Endothelial cell of umbilical vein (primary cell): ENCODE results near the gene NIPBL. TPM values are rescaled to one million over a fixed set of nuclear protein-coding genes. Genes with fewer than 3 reads are reported as not detected.
A peak's percentile ranks its signal among the peaks of the same experiment; 100 is the strongest.
"Not testable (repeated sequence)": the region's sequence is repeated elsewhere in the genome, so short reads cannot be mapped to it uniquely, and the experiment has no call there.

Source experiments
- BruUV-seq: library from RNA; stranded (reverse); fragments of 400-500 nt; replicated peaks from 2 replicates; lab custom pipeline; 2021; lab: Mats Ljungman, UMichigan
- CTCF ChIA-PET: fragments of 300-600, 350-600 bp; sonication (Branson Sonifier 250); formaldehyde crosslinking; loops from one replicate; lab custom pipeline; 2021; ENCODE audit warnings: antibody characterized with exemption, inconsistent platforms; lab: Charles Lee
- POLR2A ChIA-PET: fragments of 300-600, 350-600 bp; sonication (Branson Sonifier 250); formaldehyde crosslinking; loops from one replicate; lab custom pipeline; 2021; ENCODE audit warnings: antibody characterized with exemption, inconsistent platforms; lab: Charles Lee
- DNase-seq: peaks from one replicate; pipeline ENCODE4 v3.0.0-alpha.2; 2011; ENCODE audit warnings: low read depth, low spot score
- FAIRE-seq: peaks from 2 replicates; lab custom pipeline; 2011; peaks lifted over from hg19 to GRCh38; lab: Jason Lieb, UNC
- H2AFZ ChIP-seq: 2 replicates; pipeline ENCODE4 v1.6.0; 2012; ENCODE audit warnings: low read depth, low read length, control low read depth, inconsistent platforms
- H3K27ac ChIP-seq: 2 replicates; pipeline ENCODE4 v1.5.1; 2011; ENCODE audit warnings: low read depth, mild to moderate bottlenecking, control low read depth, low read length, moderate library complexity; ENCODE audit not compliant: insufficient read depth
- H3K27me3 ChIP-seq, 2 experiments: 2 replicates each; pipeline versions ENCODE4 v1.6.0 to v1.6.1; 2011; ENCODE audit warnings: low read length in 2 of 2, mixed read lengths in 1 of 2; ENCODE audit not compliant: control insufficient read depth in 2 of 2, insufficient read depth in 2 of 2
- H3K36me3 ChIP-seq, 2 experiments: 2 replicates in 1 of 2; 3 replicates in 1 of 2; pipeline ENCODE4 v1.5.1; 2011; ENCODE audit warnings: low read length in 2 of 2, mild to moderate bottlenecking in 1 of 2, moderate library complexity in 1 of 2; ENCODE audit not compliant: control insufficient read depth in 2 of 2, insufficient read depth in 2 of 2; ENCODE audit errors: extremely low read depth in 1 of 2
- H3K4me1 ChIP-seq: 3 replicates; pipeline ENCODE4 v1.5.1; 2011; ENCODE audit warnings: mild to moderate bottlenecking, low read length; ENCODE audit not compliant: control insufficient read depth, insufficient read depth; ENCODE audit errors: extremely low read depth
- H3K4me2 ChIP-seq: 2 replicates; pipeline ENCODE4 v1.6.1; 2011; ENCODE audit warnings: low read length, control low read depth, mixed read lengths; ENCODE audit not compliant: insufficient read depth
- H3K4me3 ChIP-seq, 3 experiments: fragments of 200-600 bp in 1 of 3; sonication (generic), shearing (Covaris generic) in 1 of 3; replicated peaks in 1 of 3; 2 replicates each; pipeline ENCODE4 v1.5.1; 2011 to 2016; ENCODE audit warnings: control low read depth in 3 of 3, low read length in 3 of 3, mild to moderate bottlenecking in 2 of 3, inconsistent platforms in 1 of 3, low read depth in 1 of 3, moderate library complexity in 1 of 3; ENCODE audit not compliant: insufficient read depth in 1 of 3
- H3K79me2 ChIP-seq: 2 replicates; pipeline ENCODE4 v1.6.0; 2012; ENCODE audit warnings: low read length, inconsistent platforms; ENCODE audit not compliant: control insufficient read depth, insufficient read depth
- H3K9ac ChIP-seq: replicated peaks from 2 replicates; pipeline ENCODE3; 2011; ENCODE audit warnings: low read length, control low read depth; ENCODE audit not compliant: insufficient read depth; ENCODE audit errors: extremely low read depth
- H3K9me1 ChIP-seq: replicated peaks from 3 replicates; pipeline ENCODE4 v1.6.0; 2011; ENCODE audit warnings: mild to moderate bottlenecking, low read length; ENCODE audit not compliant: control insufficient read depth, insufficient read depth; ENCODE audit errors: extremely low read depth
- H3K9me3 ChIP-seq: replicated peaks from 2 replicates; pipeline ENCODE4 v1.5.1; 2012; ENCODE audit warnings: low read length, inconsistent platforms; ENCODE audit not compliant: control insufficient read depth, insufficient read depth
- H4K20me1 ChIP-seq: replicated peaks from 2 replicates; pipeline ENCODE3; 2011; ENCODE audit warnings: mild to moderate bottlenecking, low read length; ENCODE audit not compliant: control insufficient read depth, insufficient read depth; ENCODE audit errors: extremely low read depth
- GATA2 ChIP-seq: IDR thresholded peaks from 2 replicates; pipeline ENCODE4 v1.7.0; 2011; ENCODE audit warnings: low read depth, mild to moderate bottlenecking, moderate library complexity, mixed read lengths, low read length; ENCODE audit not compliant: insufficient read length, insufficient read depth
- dilution Hi-C: fragments of 300-500 bp; cut with MboI; formaldehyde crosslinking; loops from one replicate; pipeline ENCODE4 v1.15.0; 2019; ENCODE audit warnings: low sequenced_read_pairs; ENCODE audit not compliant: extremely low pct_ligation_motif_present
- intact Hi-C: fragments of 100-400 bp; cut with micrococcal nuclease; formaldehyde crosslinking; loops from one replicate; pipeline ENCODE4 v1.10.0; 2022
- polyA plus RNA-seq, 4 experiments: library from polyadenylated mRNA; depleted of rRNA in 3 of 4; stranded (reverse) in 3 of 4; unstranded in 1 of 4; fragments of >200 nt; gene quantifications; 2 replicates each; pipeline versions ENCODE4 v1.2.1 to v1.2.3, GENCODE V29; 2011 to 2012; ENCODE audit warnings: missing spikeins in 1 of 4
- total RNA-seq: library from RNA; stranded (reverse); gene quantifications from 2 replicates; pipeline ENCODE4 v1.2.3, GENCODE V29; 2021

NIPBL gene
- total and polyA plus RNA-seq, 2 donors (not counting 3 experiments of a cell fraction or from before 2014, with no cell fraction given), result 15.5 to 50.7 TPM

- H3K9me3 ChIP-seq, H3K4me3 ChIP-seq, H3K36me3 ChIP-seq, H4K20me1 ChIP-seq, H3K9ac ChIP-seq, intact Hi-C loops, dilution Hi-C loops, CTCF ChIA-PET, BruUV-seq, H3K4me2 ChIP-seq, POLR2A ChIA-PET, H2AFZ ChIP-seq, H3K27me3 ChIP-seq, H3K27ac ChIP-seq, H3K79me2 ChIP-seq, H3K9me1 ChIP-seq, H3K4me1 ChIP-seq: not testable (repeated sequence)
- FAIRE-seq (peak; percentile 59), DNase-seq (peak; percentile 22)
- peak; percentile 53 for TF ChIP-seq GATA2
These were observed 206.4 kb downstream of the NIPBL start for GRCh38 chr5:37082977-37083376.

GRCh38 chr5:37086026-37086425, 209.5 kb downstream of the NIPBL start:
- H3K9ac ChIP-seq, dilution Hi-C loops, H3K36me3 ChIP-seq, H2AFZ ChIP-seq, BruUV-seq, H3K4me3 ChIP-seq, DNase-seq, H3K79me2 ChIP-seq, POLR2A ChIA-PET, H3K4me1 ChIP-seq, H4K20me1 ChIP-seq, H3K27ac ChIP-seq, H3K27me3 ChIP-seq, intact Hi-C loops, H3K9me3 ChIP-seq, CTCF ChIA-PET, FAIRE-seq, H3K4me2 ChIP-seq, H3K9me1 ChIP-seq: not testable (repeated sequence)
